Thymus (tissue), 11 donors: ENCODE data around the gene TMEM259. TPM values are rescaled to one million over a fixed set of nuclear protein-coding genes. Genes with fewer than 3 reads are reported as not detected.
"Not testable (repeated sequence)": the region's sequence is repeated elsewhere in the genome, so short reads cannot be mapped to it uniquely, and the experiment has no call there.

Source experiments
- DNase-seq, 9 donors: peaks; one replicate each; pipeline ENCODE4 v3.0.0-alpha.2; 2013; ENCODE audit warnings: low spot score in 9 of 9, low read depth in 6 of 9, missing footprints in 1 of 9
- H3K27ac ChIP-seq, 2 donors: one replicate each; pipeline ENCODE4 v1.5.1; 2013; ENCODE audit warnings: control low read depth in 1 of 2, low read depth in 1 of 2, low read length in 1 of 2, mild to moderate bottlenecking in 1 of 2, moderate library complexity in 1 of 2
- H3K27me3 ChIP-seq, 2 donors: one replicate each; pipeline ENCODE4 v1.5.1; 2013; ENCODE audit warnings: low read length in 1 of 2; ENCODE audit not compliant: control insufficient read depth in 2 of 2, insufficient read depth in 1 of 2
- H3K36me3 ChIP-seq, 2 donors: one replicate each; pipeline ENCODE4 v1.5.1; 2013; ENCODE audit warnings: low read length in 1 of 2, mild to moderate bottlenecking in 1 of 2, moderate library complexity in 1 of 2; ENCODE audit not compliant: control insufficient read depth in 2 of 2, insufficient read depth in 2 of 2
- H3K4me1 ChIP-seq, 2 donors: one replicate each; pipeline ENCODE4 v1.5.1; 2013; ENCODE audit warnings: low read length in 2 of 2; ENCODE audit not compliant: control insufficient read depth in 2 of 2, insufficient read depth in 2 of 2
- H3K4me3 ChIP-seq, 2 donors: one replicate each; pipeline ENCODE4 v1.5.1; 2013; ENCODE audit warnings: low read length in 2 of 2, control low read depth in 1 of 2, mild to moderate bottlenecking in 1 of 2
- H3K9me3 ChIP-seq, 2 donors: one replicate each; pipeline ENCODE4 v1.5.1; 2013; ENCODE audit warnings: low read length in 1 of 2, mild to moderate bottlenecking in 1 of 2; ENCODE audit not compliant: control insufficient read depth in 2 of 2, insufficient read depth in 1 of 2
- WGBS: extraction: QIAGEN DNeasy Blood & Tissue Kit; methylation state at CpG from one replicate; pipeline ENCODE4 v1.1.7; 2013; 5-methylcytosine and 5-hydroxymethylcytosine counted together
- polyA plus RNA-seq: library from polyadenylated mRNA; stranded (reverse); fragments of 200-250 nt; gene quantifications from one replicate; pipeline ENCODE4 v1.2.3, GENCODE V29; 2013
- total RNA-seq: library from RNA; stranded (reverse); fragments of 120-200 nt; gene quantifications from one replicate; pipeline ENCODE4 v1.2.4, GENCODE V29; 2013
- donor health status: healthy.

The TMEM259 gene
- total and polyA plus RNA-seq, 2 donors = 73.1 to 359 TPM

GRCh38 chr19:1032264-1032867, 11.4 kb upstream of the TMEM259 start:
- H3K27ac ChIP-seq = no peak overlapping the region
- no peak overlapping the region for H3K4me3 ChIP-seq
- H3K36me3 ChIP-seq = peaks cover 28 to 35% of the 10 kb centered on the region in 2 donors
- no peaks in the 10 kb centered on the region for H3K9me3 ChIP-seq
- H3K27me3 ChIP-seq = peaks cover 0 to 5% of the 10 kb centered on the region in 2 donors
- 93% methylated on average over 20 of the region's 20 CpGs for WGBS
- H3K4me1 ChIP-seq = peaks cover 7 to 43% of the 10 kb centered on the region in 2 donors
- DNase-seq = no peak

GRCh38 chr19:1028062-1028926, 7.4 kb upstream of the TMEM259 start:
- peaks cover 18 to 20% of the 10 kb centered on the region in 2 donors for H3K36me3 ChIP-seq
- WGBS = under 1% methylated on average over 58 of the region's 58 CpGs
- H3K4me3 ChIP-seq = peak overlapping the region; percentile 83 to 87
- H3K4me1 ChIP-seq = peaks cover 15 to 51% of the 10 kb centered on the region in 2 donors
- peak in 5 of 9 donors; percentile 64 to 85 (median 69) for DNase-seq
- H3K27me3 ChIP-seq = peaks cover 8 to 20% of the 10 kb centered on the region in 2 donors
- peaks cover 0 to 5% of the 10 kb centered on the region in 2 donors for H3K9me3 ChIP-seq
- peak overlapping the region; percentile 84 to 95 for H3K27ac ChIP-seq

DNA sequence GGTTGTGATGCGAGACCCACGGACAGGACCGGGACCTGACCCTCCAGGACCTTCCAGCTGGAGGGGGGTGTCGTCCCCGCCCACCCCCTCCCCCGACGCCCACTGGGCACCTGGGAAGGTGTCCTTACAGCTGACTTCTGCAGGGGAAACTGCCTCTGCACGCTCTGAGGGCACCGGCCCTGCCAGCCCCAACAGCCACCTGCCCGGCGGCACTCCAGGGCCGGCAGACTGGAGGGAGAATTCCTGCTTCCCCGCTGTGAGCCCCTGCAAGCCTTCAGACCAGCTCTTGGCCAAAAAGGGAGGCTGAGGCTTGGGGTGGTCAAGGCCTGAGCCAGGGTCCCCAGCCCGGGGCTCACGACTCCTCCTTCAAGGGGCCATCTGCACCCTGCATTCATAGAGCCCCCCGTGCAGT, 6.7 kb upstream of the TMEM259 start:
- 3% methylated on average over 16 of the region's 16 CpGs for WGBS
- Histone ChIP-seq H3K36me3 (peaks cover 12 to 15% of the 10 kb centered on the region in 2 donors), H3K4me3 (peak overlapping the region; percentile 83 to 87), H3K27me3 (peaks cover 8 to 20% of the 10 kb centered on the region in 2 donors), H3K27ac (peak overlapping the region; percentile 84 to 95), H3K9me3 (peaks cover 0 to 5% of the 10 kb centered on the region in 2 donors), H3K4me1 (peaks cover 15 to 51% of the 10 kb centered on the region in 2 donors)
- DNase-seq = peak in 1 of 9 donors; percentile 17

GRCh38 chr19:1026783-1027649, 6.1 kb upstream of the TMEM259 start:
- Histone ChIP-seq H3K27ac (peak overlapping the region; percentile 84 to 95), H3K9me3 (peaks cover 0 to 5% of the 10 kb centered on the region in 2 donors), H3K4me1 (peaks cover 15 to 55% of the 10 kb centered on the region in 2 donors), H3K36me3 (peaks cover 7 to 9% of the 10 kb centered on the region in 2 donors), H3K27me3 (peaks cover 8 to 20% of the 10 kb centered on the region in 2 donors), H3K4me3 (peak overlapping the region; percentile 83 to 87)
- peak in 2 of 9 donors; percentile 30 to 56 for DNase-seq
- WGBS = 2% methylated on average over 36 of the region's 36 CpGs

DNA sequence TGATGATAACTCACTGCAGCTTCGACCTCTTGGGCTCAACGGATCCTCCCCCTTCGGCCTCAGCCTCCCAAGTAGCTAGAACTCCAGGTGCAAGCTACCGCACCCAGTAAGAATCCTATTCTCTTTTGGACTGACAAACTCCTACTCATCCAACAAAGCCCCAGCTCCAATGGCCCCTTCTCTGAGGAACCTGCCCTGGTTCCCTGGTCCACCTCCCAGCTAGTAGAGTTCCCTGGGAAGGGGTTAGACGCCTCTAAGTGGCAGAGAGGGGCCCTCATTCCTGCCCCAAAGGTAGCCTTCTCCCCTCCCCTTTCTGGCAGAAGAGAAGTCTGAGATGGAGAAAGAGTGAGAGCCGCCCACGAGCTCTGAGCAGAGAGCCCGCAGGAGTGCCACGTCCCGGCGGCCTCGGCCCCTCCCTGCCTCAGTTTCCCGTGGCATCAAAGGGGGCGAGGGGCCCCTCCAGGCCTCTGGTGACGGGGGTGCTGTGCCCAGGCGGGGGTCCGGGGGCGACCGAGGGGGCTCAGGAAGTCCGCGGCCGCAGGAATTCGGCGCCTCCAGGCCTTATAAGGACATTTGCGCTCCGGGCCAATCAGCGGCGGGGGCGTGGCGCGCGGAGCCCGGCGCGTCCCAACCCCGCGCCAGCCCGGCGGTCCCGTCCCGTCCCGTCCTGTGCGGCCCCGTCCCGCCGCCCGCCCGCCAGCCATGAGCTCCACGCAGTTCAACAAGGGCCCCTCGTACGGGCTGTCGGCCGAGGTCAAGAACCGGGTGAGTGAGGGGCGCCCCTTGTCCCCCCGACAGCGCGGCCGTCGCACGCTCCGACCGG, 5.2 kb upstream of the TMEM259 start, which contains the start of gene CNN2:
Gene CNN2, plus strand, starts transcription at position 649 of the 823 bp plus-strand sequence. Its CDS starts 54 bp downstream, at position 703.
- H3K9me3 ChIP-seq = peaks cover 0 to 5% of the 10 kb centered on the region in 2 donors
- peak within 1 kb of the TSS; percentile 84 to 95 for H3K27ac ChIP-seq
- H3K27me3 ChIP-seq = peaks cover 8 to 20% of the 10 kb centered on the region in 2 donors
- DNase-seq = peak in 5 of 9 donors; percentile 49 to 74 (median 66)
- H3K36me3 ChIP-seq = peaks cover 3 to 4% of the 10 kb centered on the region in 2 donors
- H3K4me3 ChIP-seq = peak within 1 kb of the TSS; percentile 83 to 87
- H3K4me1 ChIP-seq = peaks cover 15 to 63% of the 10 kb centered on the region in 2 donors
- WGBS = 6% methylated on average over 63 of the region's 63 CpGs

GRCh38 chr19:1025080-1025479, 4.2 kb upstream of the TMEM259 start:
- H3K4me3 ChIP-seq, H3K27ac ChIP-seq, H3K36me3 ChIP-seq, H3K9me3 ChIP-seq, DNase-seq: not testable (repeated sequence)
- H3K27me3 ChIP-seq = peaks cover 8 to 20% of the 10 kb centered on the region in 2 donors
- H3K4me1 ChIP-seq = peaks cover 15 to 56% of the 10 kb centered on the region in 2 donors
- WGBS = 96% methylated on average over 6 of the region's 6 CpGs

- Histone ChIP-seq H3K4me1 (peaks cover 24 to 57% of the 10 kb centered on the region in 2 donors), H3K27me3 (peaks cover 8 to 20% of the 10 kb centered on the region in 2 donors)
- H3K9me3 ChIP-seq, H3K27ac ChIP-seq, H3K36me3 ChIP-seq, H3K4me3 ChIP-seq, DNase-seq: not testable (repeated sequence)
- 94% methylated on average over 5 of the region's 5 CpGs for WGBS
Observed at GRCh38 chr19:1023883-1024188, 2.9 kb upstream of the TMEM259 start.
